HepG2 (cell line): ENCODE measurements around the gene C14orf180. TPM values are rescaled to one million over a fixed set of nuclear protein-coding genes. Genes with fewer than 3 reads are reported as not detected.

Source experiments
- ATAC-seq: fragments of 200-7000 bp; cut with Tn5 transposase; 3 replicates; pipeline ENCODE4 v1.9.1; 2020; ENCODE audit warnings: mild to moderate bottlenecking, moderate library complexity
- BruUV-seq: library from RNA; stranded (reverse); fragments of 400-500 nt; replicated peaks from 2 replicates; lab custom pipeline; 2021; lab: Mats Ljungman, UMichigan
- CTCF ChIA-PET: fragments of 300-600 bp; formaldehyde crosslinking; extraction: SDS; loops from one replicate; lab custom pipeline; 2021; ENCODE audit warnings: low total read pairs, inconsistent platforms, low intra/inter-chr PET ratio; lab: Yijun Ruan, JAX
- POLR2A ChIA-PET: fragments of 350-600 bp; sonication (Branson Sonifier 250); formaldehyde crosslinking; loops from one replicate; lab custom pipeline; 2020; ENCODE audit warnings: antibody characterized with exemption, inconsistent platforms; lab: Yijun Ruan, JAX
- DNase-seq: peaks from one replicate; pipeline ENCODE4 v3.0.0-alpha.2; 2015; ENCODE audit warnings: low spot score
- FAIRE-seq: peaks from 3 replicates; lab custom pipeline; 2011; peaks lifted over from hg19 to GRCh38; lab: Jason Lieb, UNC
- H2AFZ ChIP-seq: one replicate; pipeline ENCODE4 v1.6.1; 2011; ENCODE audit warnings: low read length, inconsistent platforms
- H3K27ac ChIP-seq: fragments of 300-600 bp; 3 replicates; pipeline ENCODE4 v1.8.0; 2011; ENCODE audit warnings: mixed run types, mild to moderate bottlenecking, mixed read lengths, low read length, inconsistent platforms; ENCODE audit not compliant: insufficient read depth; ENCODE audit errors: extremely low read length
- H3K27me3 ChIP-seq, 2 experiments: fragments of 200-600 bp in 1 of 2; 2 replicates in 1 of 2; 3 replicates in 1 of 2; pipeline versions ENCODE4 v1.6.0 to v1.8.0; 2011; ENCODE audit warnings: low read length in 2 of 2, mild to moderate bottlenecking in 2 of 2, moderate library complexity in 2 of 2, inconsistent platforms in 1 of 2; ENCODE audit not compliant: insufficient read depth in 2 of 2, control insufficient read depth in 1 of 2
- H3K36me3 ChIP-seq, 2 experiments: fragments of 200-600 bp in 1 of 2; replicated peaks in 1 of 2; 2 replicates in 1 of 2; 3 replicates in 1 of 2; pipeline versions ENCODE4 v1.5.1 to v1.8.0; 2011; ENCODE audit warnings: low read length in 2 of 2, inconsistent platforms in 1 of 2; ENCODE audit not compliant: insufficient read depth in 2 of 2, control insufficient read depth in 1 of 2
- H3K4me1 ChIP-seq: 2 replicates; pipeline ENCODE4 v1.5.1; 2012; ENCODE audit warnings: low read length, inconsistent platforms; ENCODE audit not compliant: insufficient read depth
- H3K4me2 ChIP-seq: 2 replicates; pipeline ENCODE4 v1.6.0; 2011; ENCODE audit warnings: low read depth, low read length, inconsistent platforms
- H3K4me3 ChIP-seq, 3 experiments: fragments of 200-600 bp in 1 of 3; sonication (generic), shearing (Covaris generic) in 1 of 3; replicated peaks in 1 of 3; 2 replicates each; pipeline ENCODE4 v1.5.1; 2011 to 2016; ENCODE audit warnings: low read length in 3 of 3, inconsistent platforms in 2 of 3, low read depth in 2 of 3, mild to moderate bottlenecking in 2 of 3, control low read depth in 1 of 3, mixed read lengths in 1 of 3; ENCODE audit not compliant: insufficient read depth in 1 of 3
- H3K79me2 ChIP-seq: one replicate; pipeline ENCODE4 v1.6.1; 2011; ENCODE audit warnings: low read length, inconsistent platforms; ENCODE audit not compliant: insufficient read depth
- H3K9ac ChIP-seq: 2 replicates; pipeline ENCODE4 v1.6.0; 2011; ENCODE audit warnings: mild to moderate bottlenecking, low read depth, low read length, inconsistent platforms; ENCODE audit not compliant: insufficient read depth
- H3K9me3 ChIP-seq: 2 replicates; pipeline ENCODE4 v1.5.1; 2012; ENCODE audit warnings: mild to moderate bottlenecking, low read length
- H4K20me1 ChIP-seq: 2 replicates; pipeline ENCODE4 v1.6.0; 2011; ENCODE audit warnings: inconsistent platforms, mild to moderate bottlenecking, low read length, moderate library complexity; ENCODE audit not compliant: insufficient read depth
- ESRRA ChIP-seq: sonication (generic); formaldehyde crosslinking; IDR thresholded peaks from 2 replicates; pipeline ENCODE4 v1.5.1; 2020; ENCODE audit warnings: mild to moderate bottlenecking, low read depth, missing genetic modification reagents
- KDM1A ChIP-seq: IDR thresholded peaks from 2 replicates; pipeline ENCODE4 v1.6.1; 2016; ENCODE audit warnings: missing compliant biosample characterization
- ZNF354B ChIP-seq: sonication (generic); formaldehyde crosslinking; IDR thresholded peaks from 2 replicates; pipeline ENCODE4 v1.8.0; 2022; ENCODE audit warnings: mild to moderate bottlenecking, missing genetic modification reagents
- ZNF552 ChIP-seq: sonication (generic); formaldehyde crosslinking; IDR thresholded peaks from 2 replicates; pipeline ENCODE4 v1.9.0; 2022; ENCODE audit warnings: missing genetic modification reagents, mild to moderate bottlenecking, borderline replicate concordance
- ZNF577 ChIP-seq: sonication (generic); formaldehyde crosslinking; IDR thresholded peaks from 2 replicates; pipeline ENCODE4 v1.4.0; 2020; ENCODE audit warnings: mild to moderate bottlenecking, low read depth, missing genetic modification reagents, borderline replicate concordance
- WGBS: methylation state at CpG from one replicate; pipeline ENCODE4 v1.1.6; 2017; ENCODE audit warnings: low lambda C conversion rate; 5-methylcytosine and 5-hydroxymethylcytosine counted together
- in situ Hi-C: cut with HindIII; loops from 2 replicates; pipeline ENCODE4 v1.10.0; 2017; ENCODE audit warnings: low pct_unique_long_range_greater_than_20kb; ENCODE audit not compliant: extremely low pct_ligation_motif_present
- intact Hi-C: fragments of 100-400 bp; cut with micrococcal nuclease; formaldehyde crosslinking; loops from one replicate; pipeline ENCODE4 v1.10.0; 2022; ENCODE audit not compliant: unreplicated experiment
- polyA plus RNA-seq, 8 experiments: library from polyadenylated mRNA; depleted of rRNA in 3 of 8; stranded (reverse) in 7 of 8; unstranded in 1 of 8; fragments of >200 nt; fragmentation: Illumina TruSeq in 4 of 8; extraction: Trizol in 4 of 8; gene quantifications; 2 replicates each; pipeline versions ENCODE4 v1.2.1 to v1.2.3, GENCODE V29; 2011 to 2016; ENCODE audit warnings: low read depth in 4 of 8, missing spikeins in 1 of 8, mixed read lengths in 1 of 8; ENCODE audit not compliant: insufficient read depth in 1 of 8
- total RNA-seq, 5 experiments: library from RNA; depleted of rRNA; stranded (reverse); fragments of >200 nt; fragmentation: Illumina TruSeq; extraction: Trizol; gene quantifications; 2 replicates each; pipeline ENCODE4 v1.2.3, GENCODE V29; 2016; ENCODE audit warnings: low read depth in 1 of 5
- TF ChIP-seq, protein P1 (sequence below): sonication (generic); formaldehyde crosslinking; IDR thresholded peaks from 2 replicates; pipeline ENCODE4 v1.9.0; 2022; ENCODE audit warnings: low read depth, missing genetic modification reagents

Gene C14orf180
- total and polyA plus RNA-seq, 2 of the 13 experiments (the other 11 are each of a cell fraction or from before 2014, with no cell fraction given), result not detected

DNA sequence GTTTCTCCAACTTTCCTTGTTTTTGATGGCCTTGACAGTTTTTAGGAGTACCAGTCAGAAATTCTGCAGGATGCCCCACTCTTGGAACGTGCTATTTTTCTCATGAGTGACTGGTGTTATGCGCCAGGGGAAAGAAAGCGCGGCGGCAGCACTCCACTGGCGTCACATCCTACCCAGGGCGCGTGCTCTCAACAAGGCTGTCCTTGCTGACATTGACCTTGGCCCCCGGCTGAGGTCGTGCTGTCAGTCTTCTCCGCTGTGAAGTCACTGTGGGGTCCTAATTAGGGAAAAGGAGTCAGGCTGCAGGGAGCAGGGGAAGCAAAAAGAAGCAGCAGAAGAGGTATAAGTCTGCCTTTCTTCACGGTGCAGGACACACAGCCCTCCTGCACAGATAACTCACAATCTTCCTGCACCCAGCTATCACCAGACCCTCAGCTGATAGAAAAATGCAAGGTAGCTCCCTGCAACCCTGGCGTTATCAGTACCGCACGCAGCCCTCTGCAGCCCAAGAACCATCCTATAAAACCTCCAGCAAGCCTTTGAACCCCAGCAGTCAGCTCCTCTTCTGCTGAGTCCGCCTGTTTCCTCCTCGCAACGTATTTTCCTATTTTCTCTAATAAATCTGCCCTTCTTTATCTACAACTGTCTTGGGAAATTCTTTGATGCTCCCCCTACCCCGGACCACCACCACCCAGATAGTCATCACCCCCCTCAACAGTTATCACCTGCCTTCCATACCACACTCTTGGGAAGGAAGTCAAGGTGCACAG, 48.0 kb upstream of the C14orf180 start:
- Histone ChIP-seq H3K27me3 (peaks cover 0 to 13% of the 10 kb centered on the region in 2 experiments; a peak in 2 of 5 replicates), H2AFZ (no peak overlapping the region), H4K20me1 (no peaks in the 10 kb centered on the region), H3K9me3 (peaks cover 26% of the 10 kb centered on the region), H3K4me2 (no peak overlapping the region), H3K36me3 (no peaks in the 10 kb centered on the region), H3K4me1 (no peaks in the 10 kb centered on the region), H3K9ac (no peak overlapping the region), H3K79me2 (no peaks in the 10 kb centered on the region), H3K27ac (no peak overlapping the region), H3K4me3 (no peak overlapping the region)
- in situ Hi-C loops, result no loop called here
- DNase-seq (no peak), FAIRE-seq (no peak), ATAC-seq (no peak)
- WGBS, result 42% methylated on average over 19 of the region's 19 CpGs
- intact Hi-C loops, result no loop called here
- ChIA-PET POLR2A (no interaction called here), CTCF (no interaction called here)
- no TSS peak for BruUV-seq
- TF ChIP-seq ESRRA (CRISPR knock-in tag) (no peak), ZNF552 (CRISPR knock-in tag) (no peak), ZNF577 (CRISPR knock-in tag) (no peak), KDM1A (CRISPR knock-in tag) (no peak), ZNF354B (CRISPR knock-in tag) (no peak)
- TF ChIP-seq, protein P1, sequence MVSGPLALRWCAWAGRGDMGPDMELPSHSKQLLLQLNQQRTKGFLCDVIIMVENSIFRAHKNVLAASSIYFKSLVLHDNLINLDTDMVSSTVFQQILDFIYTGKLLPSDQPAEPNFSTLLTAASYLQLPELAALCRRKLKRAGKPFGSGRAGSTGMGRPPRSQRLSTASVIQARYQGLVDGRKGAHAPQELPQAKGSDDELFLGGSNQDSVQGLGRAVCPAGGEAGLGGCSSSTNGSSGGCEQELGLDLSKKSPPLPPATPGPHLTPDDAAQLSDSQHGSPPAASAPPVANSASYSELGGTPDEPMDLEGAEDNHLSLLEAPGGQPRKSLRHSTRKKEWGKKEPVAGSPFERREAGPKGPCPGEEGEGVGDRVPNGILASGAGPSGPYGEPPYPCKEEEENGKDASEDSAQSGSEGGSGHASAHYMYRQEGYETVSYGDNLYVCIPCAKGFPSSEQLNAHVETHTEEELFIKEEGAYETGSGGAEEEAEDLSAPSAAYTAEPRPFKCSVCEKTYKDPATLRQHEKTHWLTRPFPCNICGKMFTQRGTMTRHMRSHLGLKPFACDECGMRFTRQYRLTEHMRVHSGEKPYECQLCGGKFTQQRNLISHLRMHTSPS, result no peak
